OCI-LY3 (cell line): Measurements from ENCODE around the gene EHMT1.

ENCODE experiments used
- CTCF ChIP-seq: fragments of 200-600, 300-600 bp; sonication (generic); IDR thresholded peaks from 2 replicates; pipeline ENCODE4 v1.5.1; 2014; ENCODE audit warnings: antibody characterized with exemption, low read length, low read depth
- EZH2phosphoT487 ChIP-seq: fragments of 200-600 bp; shearing (Covaris generic); IDR thresholded peaks from 2 replicates; pipeline ENCODE4 v1.6.1; 2018; ENCODE audit warnings: antibody characterized with exemption, mixed run types, low read depth

GRCh38 chr9:137673886-137674285 is 55.1 kb downstream of the EHMT1 start:
- TF ChIP-seq CTCF (no peak), EZH2phosphoT487 (no peak)
